ENCODE measurements around the gene EEF1AKMT2. TPM values are rescaled to one million over a fixed set of nuclear protein-coding genes. Genes with fewer than 3 reads are reported as not detected.

The EEF1AKMT2 gene
- total and polyA plus RNA-seq, 9 of the 15 experiments (the other 6 are each of a cell fraction or from before 2014, with no cell fraction given): 9.3 to 34.3 (median 23.7) TPM

- no peak for ATAC-seq
- Histone ChIP-seq H3K9me3 (replicated peaks; ENCODE audit: control insufficient read depth, insufficient read depth, low read depth, low read length) (no peaks in the 10 kb centered on the region), H3K27ac (ENCODE audit: extremely low read depth, low read depth, low read length) (no peak overlapping the region), H4K20me1 (replicated peaks; ENCODE audit: control insufficient read depth, insufficient read depth, low read length) (peaks cover 19% of the 10 kb centered on the region; the same call in 1 of the 2 replicates), H3K36me3 (ENCODE audit: control insufficient read depth, insufficient read depth, low read length) (peaks cover 12% of the 10 kb centered on the region; the same call in 1 of the 3 replicates), H3K9ac (ENCODE audit: insufficient read depth in 1 of 2, low read depth in 2 of 2, low read length in 2 of 2) (peak overlapping the region in 1 of 2 experiments; percentile 62; a peak in 1 of 4 replicates), H3K27me3 (ENCODE audit: control insufficient read depth in 2 of 2, insufficient read depth in 2 of 2, low read length in 2 of 2) (no peaks in the 10 kb centered on the region), H3K4me2 (ENCODE audit: insufficient read depth, low read length) (no peak overlapping the region), H3K79me2 (ENCODE audit: control insufficient read depth, insufficient read depth, low read length) (peaks cover 44% of the 10 kb centered on the region), H3K4me1 (replicated peaks in 1 of 2; ENCODE audit: control insufficient read depth in 2 of 2, insufficient read depth in 2 of 2, low read length in 2 of 2) (peaks cover 15 to 20% of the 10 kb centered on the region in 2 experiments; a peak in 4 of 5 replicates), H3K9me1 (ENCODE audit: control insufficient read depth, insufficient read depth, low read length) (no peaks in the 10 kb centered on the region), H2AFZ (ENCODE audit: low read depth, low read length) (no peak overlapping the region), H3K4me3 (no peak overlapping the region)
- POLR2A ChIA-PET: no interaction called here
- 86% methylated on average over 11 of the region's 15 CpGs for WGBS (ENCODE audit: insufficient coverage, low coverage, missing lambda C conversion rate)
- in situ Hi-C loops (cut with MboI) (no loop called here), intact Hi-C loops (cut with micrococcal nuclease) (no loop called here)
- CTCF ChIA-PET (ENCODE audit: low intra/inter-chr PET ratio): no interaction called here
- no TSS peak for BruUV-seq (replicated peaks)
- no peak for FAIRE-seq
- no peak for DNase-seq (ENCODE audit: extremely low read depth in 1 of 4, low spot score in 3 of 4)
- no peak for TF ChIP-seq CCNT2 (IDR thresholded peaks at IDR 0.05; ENCODE audit: borderline replicate concordance, extremely low read depth, insufficient read length, low read depth, low read length)
- TF ChIP-seq SMC3 (conservative IDR thresholded peaks at IDR 0.05; ENCODE audit: insufficient read depth, low read depth, low read length): no peak
- TF ChIP-seq HNRNPUL1 (IDR thresholded peaks at IDR 0.05; ENCODE audit: low read length): no peak
- no peak for TF ChIP-seq GABPA (tag; conservative IDR thresholded peaks at IDR 0.05; ENCODE audit: low read depth)
- no peak for TF ChIP-seq MYBL2 (IDR thresholded peaks at IDR 0.05; ENCODE audit: low read depth)
- TF ChIP-seq MYBL2 (CRISPR knock-in tag; IDR thresholded peaks at IDR 0.05; ENCODE audit: borderline replicate concordance): no peak
- TF ChIP-seq, protein P1, sequence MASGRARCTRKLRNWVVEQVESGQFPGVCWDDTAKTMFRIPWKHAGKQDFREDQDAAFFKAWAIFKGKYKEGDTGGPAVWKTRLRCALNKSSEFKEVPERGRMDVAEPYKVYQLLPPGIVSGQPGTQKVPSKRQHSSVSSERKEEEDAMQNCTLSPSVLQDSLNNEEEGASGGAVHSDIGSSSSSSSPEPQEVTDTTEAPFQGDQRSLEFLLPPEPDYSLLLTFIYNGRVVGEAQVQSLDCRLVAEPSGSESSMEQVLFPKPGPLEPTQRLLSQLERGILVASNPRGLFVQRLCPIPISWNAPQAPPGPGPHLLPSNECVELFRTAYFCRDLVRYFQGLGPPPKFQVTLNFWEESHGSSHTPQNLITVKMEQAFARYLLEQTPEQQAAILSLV (tag; IDR thresholded peaks at IDR 0.05): no peak
- no peak for TF ChIP-seq NR1H2 (CRISPR knock-in tag; IDR thresholded peaks at IDR 0.05)
- no peak for TF ChIP-seq BMI1 (IDR thresholded peaks at IDR 0.05; ENCODE audit: low read length)
- TF ChIP-seq SP2 (IDR thresholded peaks at IDR 0.05; ENCODE audit: extremely low read depth, low read depth, low read length, poor library complexity, severe bottlenecking): no peak
- TF ChIP-seq RBBP5 (IDR thresholded peaks at IDR 0.05; ENCODE audit: borderline replicate concordance, insufficient read depth, low read length, poor library complexity, severe bottlenecking): no peak
- no peak for TF ChIP-seq ETV6 (IDR thresholded peaks at IDR 0.05; ENCODE audit: borderline replicate concordance in 1 of 2, low read depth in 2 of 2, low read length in 1 of 2)
- no peak for TF ChIP-seq ETV6 (CRISPR knock-in tag; IDR thresholded peaks at IDR 0.05; ENCODE audit: borderline replicate concordance)
- TF ChIP-seq, protein P2, sequence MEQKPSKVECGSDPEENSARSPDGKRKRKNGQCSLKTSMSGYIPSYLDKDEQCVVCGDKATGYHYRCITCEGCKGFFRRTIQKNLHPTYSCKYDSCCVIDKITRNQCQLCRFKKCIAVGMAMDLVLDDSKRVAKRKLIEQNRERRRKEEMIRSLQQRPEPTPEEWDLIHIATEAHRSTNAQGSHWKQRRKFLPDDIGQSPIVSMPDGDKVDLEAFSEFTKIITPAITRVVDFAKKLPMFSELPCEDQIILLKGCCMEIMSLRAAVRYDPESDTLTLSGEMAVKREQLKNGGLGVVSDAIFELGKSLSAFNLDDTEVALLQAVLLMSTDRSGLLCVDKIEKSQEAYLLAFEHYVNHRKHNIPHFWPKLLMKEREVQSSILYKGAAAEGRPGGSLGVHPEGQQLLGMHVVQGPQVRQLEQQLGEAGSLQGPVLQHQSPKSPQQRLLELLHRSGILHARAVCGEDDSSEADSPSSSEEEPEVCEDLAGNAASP (IDR thresholded peaks at IDR 0.05): no peak
- TF ChIP-seq AFF4 (CRISPR knock-in tag; IDR thresholded peaks at IDR 0.05): no peak
Measured at GRCh38 chr10:124735491-124736286, 56.0 kb downstream of the EEF1AKMT2 start.
